ENCODE data around the gene APOL1.

DNA sequence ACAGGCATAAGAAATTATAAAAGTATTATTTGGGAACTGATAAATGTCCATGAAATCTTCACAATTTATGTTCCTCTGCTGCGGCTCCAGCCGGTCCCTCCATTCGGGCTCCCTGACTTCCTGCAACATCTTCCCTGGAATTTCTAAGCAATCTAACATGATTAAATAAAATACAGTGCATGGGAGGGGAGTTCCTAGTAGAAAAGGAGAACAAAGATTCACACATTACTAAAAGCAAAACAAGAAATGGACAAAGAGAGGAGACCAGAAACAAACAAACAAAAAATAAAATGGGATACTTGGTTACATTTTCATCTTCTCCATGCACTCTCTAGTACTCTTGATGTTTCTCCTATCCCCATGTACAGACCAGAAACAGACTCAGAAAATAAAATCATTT is 42.7 kb upstream of the APOL1 start:
- TF ChIP-seq, protein P1, sequence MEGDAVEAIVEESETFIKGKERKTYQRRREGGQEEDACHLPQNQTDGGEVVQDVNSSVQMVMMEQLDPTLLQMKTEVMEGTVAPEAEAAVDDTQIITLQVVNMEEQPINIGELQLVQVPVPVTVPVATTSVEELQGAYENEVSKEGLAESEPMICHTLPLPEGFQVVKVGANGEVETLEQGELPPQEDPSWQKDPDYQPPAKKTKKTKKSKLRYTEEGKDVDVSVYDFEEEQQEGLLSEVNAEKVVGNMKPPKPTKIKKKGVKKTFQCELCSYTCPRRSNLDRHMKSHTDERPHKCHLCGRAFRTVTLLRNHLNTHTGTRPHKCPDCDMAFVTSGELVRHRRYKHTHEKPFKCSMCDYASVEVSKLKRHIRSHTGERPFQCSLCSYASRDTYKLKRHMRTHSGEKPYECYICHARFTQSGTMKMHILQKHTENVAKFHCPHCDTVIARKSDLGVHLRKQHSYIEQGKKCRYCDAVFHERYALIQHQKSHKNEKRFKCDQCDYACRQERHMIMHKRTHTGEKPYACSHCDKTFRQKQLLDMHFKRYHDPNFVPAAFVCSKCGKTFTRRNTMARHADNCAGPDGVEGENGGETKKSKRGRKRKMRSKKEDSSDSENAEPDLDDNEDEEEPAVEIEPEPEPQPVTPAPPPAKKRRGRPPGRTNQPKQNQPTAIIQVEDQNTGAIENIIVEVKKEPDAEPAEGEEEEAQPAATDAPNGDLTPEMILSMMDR (IDR thresholded peaks at IDR 0.05), result no peak
- TF ChIP-seq RXRA (IDR thresholded peaks at IDR 0.05; ENCODE audit: borderline replicate concordance, low read depth) (no peak), MXI1 (IDR thresholded peaks at IDR 0.05; ENCODE audit: low read depth, low read length) (no peak), EZH2phosphoT487 (IDR thresholded peaks at IDR 0.05; ENCODE audit: borderline replicate concordance, low read depth) (no peak), RFX5 (IDR thresholded peaks at IDR 0.05; ENCODE audit: low read length) (no peak), POLR2AphosphoS5 (IDR thresholded peaks at IDR 0.05; ENCODE audit: low read depth, low read length) (no peak), GABPA (IDR thresholded peaks at IDR 0.05; ENCODE audit: low read depth) (no peak), RAD21 (IDR thresholded peaks at IDR 0.05; ENCODE audit: low read length) (no peak)
- TF ChIP-seq, protein P2, sequence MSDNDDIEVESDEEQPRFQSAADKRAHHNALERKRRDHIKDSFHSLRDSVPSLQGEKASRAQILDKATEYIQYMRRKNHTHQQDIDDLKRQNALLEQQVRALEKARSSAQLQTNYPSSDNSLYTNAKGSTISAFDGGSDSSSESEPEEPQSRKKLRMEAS (IDR thresholded peaks at IDR 0.05; ENCODE audit: low read depth), result no peak
- TF ChIP-seq, protein P3, sequence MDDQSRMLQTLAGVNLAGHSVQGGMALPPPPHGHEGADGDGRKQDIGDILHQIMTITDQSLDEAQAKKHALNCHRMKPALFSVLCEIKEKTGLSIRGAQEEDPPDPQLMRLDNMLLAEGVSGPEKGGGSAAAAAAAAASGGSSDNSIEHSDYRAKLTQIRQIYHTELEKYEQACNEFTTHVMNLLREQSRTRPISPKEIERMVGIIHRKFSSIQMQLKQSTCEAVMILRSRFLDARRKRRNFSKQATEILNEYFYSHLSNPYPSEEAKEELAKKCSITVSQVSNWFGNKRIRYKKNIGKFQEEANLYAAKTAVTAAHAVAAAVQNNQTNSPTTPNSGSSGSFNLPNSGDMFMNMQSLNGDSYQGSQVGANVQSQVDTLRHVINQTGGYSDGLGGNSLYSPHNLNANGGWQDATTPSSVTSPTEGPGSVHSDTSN (IDR thresholded peaks at IDR 0.05), result no peak
